HFFc6 (cell line): Measurements from ENCODE around the gene TPX2. TPM values are rescaled to one million over a fixed set of nuclear protein-coding genes. Genes with fewer than 3 reads are reported as not detected.

Experiments used
- DNase-seq: peaks from one replicate; pipeline ENCODE4 v3.0.0-alpha.2; 2018
- H3K27ac Mint-ChIP-seq: 2 replicates; pipeline ENCODE4 v1.8.0; 2020; ENCODE audit warnings: mild to moderate bottlenecking, mixed read lengths
- H3K27me3 Mint-ChIP-seq: 2 replicates; pipeline ENCODE4 v1.8.0; 2021; ENCODE audit warnings: mild to moderate bottlenecking, moderate library complexity, mixed read lengths; ENCODE audit not compliant: insufficient read depth
- H3K36me3 Mint-ChIP-seq: 2 replicates; pipeline ENCODE4 v1.8.0; 2021; ENCODE audit warnings: low read depth, mixed read lengths
- H3K4me1 Mint-ChIP-seq: 2 replicates; pipeline ENCODE4 v1.8.0; 2020; ENCODE audit warnings: low read depth, mixed read lengths
- H3K4me3 Mint-ChIP-seq: 2 replicates; pipeline ENCODE4 v1.8.0; 2020; ENCODE audit warnings: mild to moderate bottlenecking, moderate library complexity, mixed read lengths
- H3K9me3 Mint-ChIP-seq: 2 replicates; pipeline ENCODE4 v1.8.0; 2020; ENCODE audit warnings: mild to moderate bottlenecking, mixed read lengths
- long read RNA-seq: library from polyadenylated mRNA; unstranded; transcript quantifications from one replicate; pipeline ENCODE4 v2.0.0, GENCODE V29; 2019
- total RNA-seq, 6 experiments: library from RNA; stranded (reverse); fragmentation: NEBNext Ultra II Directional; extraction: Animal tissue kit (Norgen Biotek cat#: 25700); gene quantifications; 2 replicates in 1 of 6; 3 replicates in 5 of 6; pipeline ENCODE4 v1.2.3, GENCODE V29; 2021
- TF ChIP-seq, protein P1 (sequence below): fragments of 200-600 bp; sonication (generic); IDR thresholded peaks from 2 replicates; pipeline ENCODE4 v1.5.0; 2021; ENCODE audit warnings: antibody characterized with exemption, mild to moderate bottlenecking

TPX2 gene, protein sequence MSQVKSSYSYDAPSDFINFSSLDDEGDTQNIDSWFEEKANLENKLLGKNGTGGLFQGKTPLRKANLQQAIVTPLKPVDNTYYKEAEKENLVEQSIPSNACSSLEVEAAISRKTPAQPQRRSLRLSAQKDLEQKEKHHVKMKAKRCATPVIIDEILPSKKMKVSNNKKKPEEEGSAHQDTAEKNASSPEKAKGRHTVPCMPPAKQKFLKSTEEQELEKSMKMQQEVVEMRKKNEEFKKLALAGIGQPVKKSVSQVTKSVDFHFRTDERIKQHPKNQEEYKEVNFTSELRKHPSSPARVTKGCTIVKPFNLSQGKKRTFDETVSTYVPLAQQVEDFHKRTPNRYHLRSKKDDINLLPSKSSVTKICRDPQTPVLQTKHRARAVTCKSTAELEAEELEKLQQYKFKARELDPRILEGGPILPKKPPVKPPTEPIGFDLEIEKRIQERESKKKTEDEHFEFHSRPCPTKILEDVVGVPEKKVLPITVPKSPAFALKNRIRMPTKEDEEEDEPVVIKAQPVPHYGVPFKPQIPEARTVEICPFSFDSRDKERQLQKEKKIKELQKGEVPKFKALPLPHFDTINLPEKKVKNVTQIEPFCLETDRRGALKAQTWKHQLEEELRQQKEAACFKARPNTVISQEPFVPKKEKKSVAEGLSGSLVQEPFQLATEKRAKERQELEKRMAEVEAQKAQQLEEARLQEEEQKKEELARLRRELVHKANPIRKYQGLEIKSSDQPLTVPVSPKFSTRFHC
- 100 to 1,000 TPM in 4 of 6 experiments, 10 to 100 TPM in 2; 51.0 to 117 (median 107) TPM for total RNA-seq
- long read RNA-seq, transcript TPX2-201 (18 exons, 3,497 nt): major isoform, 20 of 77 reads
- long read RNA-seq, partial matches to known transcripts: 44 of 77 reads
- long read RNA-seq, other reads (novel, unspliced or antisense): 13 of 77 reads

DNA sequence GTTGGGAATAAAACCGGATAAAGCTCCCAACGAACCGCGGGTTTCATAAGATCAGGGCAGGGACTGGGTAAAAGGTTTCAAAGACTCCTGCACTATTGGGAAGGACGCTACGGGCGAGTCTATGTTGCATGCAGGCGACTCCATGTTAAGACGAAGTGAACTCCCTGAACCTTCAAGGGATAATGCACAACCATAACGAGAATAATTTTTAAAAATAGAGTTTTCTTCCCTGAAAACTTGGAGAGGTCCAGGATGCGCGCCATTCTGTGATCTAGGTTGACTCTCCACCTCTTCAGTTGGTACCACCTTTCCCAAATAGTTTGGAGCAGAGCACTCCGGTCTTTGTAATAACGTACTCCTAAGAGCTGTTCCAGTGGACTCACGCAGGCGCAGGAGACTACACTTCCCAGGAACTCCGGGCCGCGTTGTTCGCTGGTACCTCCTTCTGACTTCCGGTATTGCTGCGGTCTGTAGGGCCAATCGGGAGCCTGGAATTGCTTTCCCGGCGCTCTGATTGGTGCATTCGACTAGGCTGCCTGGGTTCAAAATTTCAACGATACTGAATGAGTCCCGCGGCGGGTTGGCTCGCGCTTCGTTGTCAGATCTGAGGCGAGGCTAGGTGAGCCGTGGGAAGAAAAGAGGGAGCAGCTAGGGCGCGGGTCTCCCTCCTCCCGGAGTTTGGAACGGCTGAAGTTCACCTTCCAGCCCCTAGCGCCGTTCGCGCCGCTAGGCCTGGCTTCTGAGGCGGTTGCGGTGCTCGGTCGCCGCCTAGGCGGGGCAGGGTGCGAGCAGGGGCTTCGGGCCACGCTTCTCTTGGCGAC is at the start of gene TPX2:
Gene TPX2, plus strand, starts transcription at position 562 of the 821 bp plus-strand sequence. CDS start 18,187 bp downstream, outside the sequence.
- H3K9me3 Mint-ChIP-seq: no peaks in the 10 kb centered on the region
- H3K27me3 Mint-ChIP-seq: no peaks in the 10 kb centered on the region
- no peak within 1 kb of the TSS for H3K4me3 Mint-ChIP-seq
- DNase-seq: peak; percentile 95
- TF ChIP-seq, protein P1, sequence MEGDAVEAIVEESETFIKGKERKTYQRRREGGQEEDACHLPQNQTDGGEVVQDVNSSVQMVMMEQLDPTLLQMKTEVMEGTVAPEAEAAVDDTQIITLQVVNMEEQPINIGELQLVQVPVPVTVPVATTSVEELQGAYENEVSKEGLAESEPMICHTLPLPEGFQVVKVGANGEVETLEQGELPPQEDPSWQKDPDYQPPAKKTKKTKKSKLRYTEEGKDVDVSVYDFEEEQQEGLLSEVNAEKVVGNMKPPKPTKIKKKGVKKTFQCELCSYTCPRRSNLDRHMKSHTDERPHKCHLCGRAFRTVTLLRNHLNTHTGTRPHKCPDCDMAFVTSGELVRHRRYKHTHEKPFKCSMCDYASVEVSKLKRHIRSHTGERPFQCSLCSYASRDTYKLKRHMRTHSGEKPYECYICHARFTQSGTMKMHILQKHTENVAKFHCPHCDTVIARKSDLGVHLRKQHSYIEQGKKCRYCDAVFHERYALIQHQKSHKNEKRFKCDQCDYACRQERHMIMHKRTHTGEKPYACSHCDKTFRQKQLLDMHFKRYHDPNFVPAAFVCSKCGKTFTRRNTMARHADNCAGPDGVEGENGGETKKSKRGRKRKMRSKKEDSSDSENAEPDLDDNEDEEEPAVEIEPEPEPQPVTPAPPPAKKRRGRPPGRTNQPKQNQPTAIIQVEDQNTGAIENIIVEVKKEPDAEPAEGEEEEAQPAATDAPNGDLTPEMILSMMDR: peak; percentile 36; the same call in 1 of the 2 replicates
- no peak within 1 kb of the TSS for H3K27ac Mint-ChIP-seq
- H3K36me3 Mint-ChIP-seq: no peaks in the 10 kb centered on the region; the same call in 1 of the 2 replicates
- H3K4me1 Mint-ChIP-seq: peaks cover 6% of the 10 kb centered on the region

DNA sequence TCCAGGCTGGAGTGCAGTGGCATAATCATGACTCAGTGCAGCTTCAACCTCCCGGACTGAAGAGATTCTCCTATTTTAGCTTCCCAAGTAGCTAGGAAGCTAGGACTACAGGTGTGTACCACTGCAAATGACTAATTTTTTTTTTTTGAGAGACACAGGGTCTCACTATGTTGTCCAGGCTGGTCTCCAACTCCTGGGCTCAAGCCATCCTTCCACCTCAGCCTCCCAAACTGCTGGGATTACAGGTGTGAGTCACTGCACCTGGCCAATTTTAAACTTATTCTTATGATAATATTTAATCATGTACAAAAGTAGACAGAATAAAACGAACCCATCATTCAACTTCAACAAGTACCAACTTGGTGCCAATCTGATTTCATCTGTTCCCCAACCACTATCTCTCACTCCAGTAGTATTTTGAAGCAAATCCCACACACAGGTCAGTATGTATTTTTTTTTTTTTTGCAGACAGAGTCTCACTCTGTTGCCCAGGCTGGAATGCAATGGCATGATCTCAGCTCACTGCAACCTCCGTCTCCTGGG is 48.9 kb upstream of the TPX2 start:
- Mint-ChIP-seq H3K27ac (peak overlapping the region; percentile 48; the same call in 1 of the 2 replicates), H3K4me1 (peaks cover 35% of the 10 kb centered on the region), H3K27me3 (no peaks in the 10 kb centered on the region), H3K36me3 (peaks cover 42% of the 10 kb centered on the region), H3K4me3 (peak overlapping the region; percentile 41; the same call in 1 of the 2 replicates), H3K9me3 (no peaks in the 10 kb centered on the region)
- TF ChIP-seq, protein P1: no peak
- no peak for DNase-seq

DNA sequence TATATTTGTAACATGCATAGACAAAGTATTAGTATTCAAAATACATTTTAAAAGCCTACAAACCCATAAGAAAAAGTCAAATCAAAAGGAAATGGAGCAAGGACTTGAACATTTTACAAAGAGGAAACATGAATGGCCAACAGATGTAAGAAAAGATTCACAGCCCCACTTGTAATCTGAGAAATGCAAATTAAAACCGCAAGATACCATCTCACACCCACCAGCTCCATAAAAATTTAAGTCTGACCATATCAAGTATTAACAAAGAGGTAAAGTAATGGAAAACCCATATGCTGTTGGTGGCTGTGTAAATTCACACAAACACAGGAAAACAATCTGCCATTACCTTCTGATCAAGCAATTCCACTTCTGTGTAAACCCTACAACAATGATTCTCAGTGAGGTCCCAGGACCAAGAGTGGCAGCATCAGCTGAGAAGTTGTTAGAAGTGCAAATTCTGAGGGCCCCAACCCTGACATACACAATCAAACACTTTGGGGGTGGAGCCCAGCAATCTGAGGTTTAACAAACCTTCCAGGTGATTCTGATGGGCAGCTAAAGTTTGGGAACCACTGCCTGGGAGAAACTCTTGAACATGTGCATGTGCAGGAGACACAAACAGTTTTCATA is 47.3 kb upstream of the TPX2 start:
- H3K4me1 Mint-ChIP-seq: peaks cover 50% of the 10 kb centered on the region
- H3K4me3 Mint-ChIP-seq: no peak overlapping the region; the same call in none of the 2 replicates
- peak; percentile 39 for DNase-seq
- H3K27me3 Mint-ChIP-seq: peaks cover 2% of the 10 kb centered on the region; the same call in 1 of the 2 replicates
- peaks cover 52% of the 10 kb centered on the region for H3K36me3 Mint-ChIP-seq
- no peaks in the 10 kb centered on the region for H3K9me3 Mint-ChIP-seq
- TF ChIP-seq, protein P1: no peak
- peak overlapping the region; percentile 74 for H3K27ac Mint-ChIP-seq

DNA sequence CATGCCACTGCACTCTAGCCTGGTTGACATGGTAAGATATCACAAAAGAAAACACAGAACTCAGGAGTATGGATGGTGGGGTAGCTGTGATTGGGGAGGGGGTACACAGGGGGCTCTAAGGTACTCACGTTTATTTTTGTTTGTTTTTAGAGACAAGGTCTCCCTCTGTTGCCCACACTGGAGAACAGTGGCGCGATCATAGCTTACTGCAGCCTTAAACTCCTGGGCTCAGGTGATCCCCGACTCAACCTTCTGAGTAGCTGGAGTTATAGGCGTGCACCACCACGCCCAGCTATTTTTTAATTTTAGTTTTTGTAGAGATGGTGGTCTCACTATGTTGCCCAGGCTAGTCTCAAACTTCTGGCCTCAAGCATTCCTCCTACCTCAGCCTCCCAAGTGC is 45.7 kb upstream of the TPX2 start:
- Mint-ChIP-seq H3K36me3 (peaks cover 52% of the 10 kb centered on the region), H3K27me3 (peaks cover 2% of the 10 kb centered on the region), H3K4me3 (no peak overlapping the region), H3K4me1 (peaks cover 60% of the 10 kb centered on the region), H3K27ac (no peak overlapping the region), H3K9me3 (no peaks in the 10 kb centered on the region)
- TF ChIP-seq, protein P1: no peak
- no peak for DNase-seq
